ENCODE results near the gene TRIM15. TPM values are rescaled to one million over a fixed set of nuclear protein-coding genes. Genes with fewer than 3 reads are reported as not detected.

The TRIM15 gene
- polyA plus RNA-seq, 10 donors = not detected

Other genes starting within 250 kb of the TRIM15 start
- gene HLA-A, start 221.0 kb upstream of the TRIM15 start, polyA plus RNA-seq (ENCODE audit: insufficient read length in 10 of 10) = 100 to 1,000 TPM in 7 of 10 donors, 10 to 100 TPM in 3; 60.0 to 190 (median 107) TPM
- 10 to 100 TPM; 18.9 to 33.5 (median 23.3) TPM for gene POLR1H, start 102.3 kb upstream of the TRIM15 start, polyA plus RNA-seq (ENCODE audit: insufficient read length in 10 of 10)
- gene PPP1R11, start 96.3 kb upstream of the TRIM15 start, polyA plus RNA-seq (ENCODE audit: insufficient read length in 10 of 10) = 10 to 100 TPM; 27.5 to 40.1 (median 33.5) TPM
- gene RNF39, start 87.8 kb upstream of the TRIM15 start, polyA plus RNA-seq (ENCODE audit: insufficient read length in 10 of 10) = 1 to 10 TPM in 2 of 10 donors, under 1 TPM in 8; 0.43 to 1.4 (median 0.58) TPM
- under 1 TPM in 3 of 10 donors, not detected in 7; 0.16 to 0.38 (median 0.37) TPM for gene TRIM31, start 50.5 kb upstream of the TRIM15 start, polyA plus RNA-seq (ENCODE audit: insufficient read length in 10 of 10)
- not detected for gene TRIM40, start 27.4 kb upstream of the TRIM15 start, polyA plus RNA-seq (ENCODE audit: insufficient read length in 10 of 10)
- 1 to 10 TPM in 1 of 10 donors, under 1 TPM in 9; 0.31 to 1.9 (median 0.61) TPM for gene TRIM10, start 2.3 kb upstream of the TRIM15 start, polyA plus RNA-seq (ENCODE audit: insufficient read length in 10 of 10)
- 10 to 100 TPM; 12.7 to 18.9 (median 14.2) TPM for gene TRIM26, start 49.9 kb downstream of the TRIM15 start, polyA plus RNA-seq (ENCODE audit: insufficient read length in 10 of 10)
- 1 to 10 TPM; 5.9 to 8.9 (median 7.0) TPM for gene TRIM39, start 163.4 kb downstream of the TRIM15 start, polyA plus RNA-seq (ENCODE audit: insufficient read length in 10 of 10)
- 10 to 100 TPM; 14.0 to 26.0 (median 17.8) TPM for gene RPP21, start 181.6 kb downstream of the TRIM15 start, polyA plus RNA-seq (ENCODE audit: insufficient read length in 10 of 10)